ENCODE results near the gene ZNF74. TPM values are rescaled to one million over a fixed set of nuclear protein-coding genes. Genes with fewer than 3 reads are reported as not detected.

ZNF74 gene
- total RNA-seq, 1 experiment from 2014 or later: 34.3 TPM

- H3K27me3 ChIP-seq (ENCODE audit: insufficient read depth, low read length): no peaks in the 10 kb centered on the region
- no peak overlapping the region for H3K4ac ChIP-seq (ENCODE audit: low read depth, low read length)
- H2AK5ac ChIP-seq (ENCODE audit: insufficient read length, low read length): no peak overlapping the region
- no peak overlapping the region for H2BK20ac ChIP-seq (ENCODE audit: low read depth, low read length, poor library complexity, severe bottlenecking)
- no peaks in the 10 kb centered on the region for H3K79me2 ChIP-seq (ENCODE audit: insufficient read depth, low read length)
- H4K20me1 ChIP-seq (ENCODE audit: control insufficient read depth, insufficient read depth, insufficient read length): no peaks in the 10 kb centered on the region
- no peak overlapping the region for H2BK5ac ChIP-seq (ENCODE audit: insufficient read length, low read length)
- H3K23me2 ChIP-seq (ENCODE audit: insufficient read length, low read depth, low read length, poor library complexity, severe bottlenecking): no peaks in the 10 kb centered on the region
- no peak overlapping the region for H3K4me3 Mint-ChIP-seq
- H3K4me2 ChIP-seq (ENCODE audit: insufficient read depth, insufficient read length, low read length): no peak overlapping the region
- H3K79me1 ChIP-seq (ENCODE audit: insufficient read depth, low read depth, low read length, poor library complexity, severe bottlenecking): no peaks in the 10 kb centered on the region
- peaks cover 2% of the 10 kb centered on the region; the same call in 1 of the 2 replicates for H3K27me3 Mint-ChIP-seq (ENCODE audit: low read depth)
- no peak for TF ChIP-seq CTCF (conservative IDR thresholded peaks at IDR 0.05)
- no peak overlapping the region for H4K91ac ChIP-seq (ENCODE audit: insufficient read length, low read depth, low read length)
- no peaks in the 10 kb centered on the region; the same call in 1 of the 2 replicates for H3K4me1 ChIP-seq (ENCODE audit: insufficient read depth, low read length)
- no peaks in the 10 kb centered on the region for H3K36me3 Mint-ChIP-seq (ENCODE audit: insufficient read depth in 1 of 3, low read depth in 3 of 3)
- no CpG with 5 or more reads among the region's 9 CpGs for WGBS (ENCODE audit: extremely low coverage, insufficient read length, low lambda C conversion rate)
- no peak overlapping the region for H3K27ac Mint-ChIP-seq
- no peak overlapping the region for H2BK120ac ChIP-seq (ENCODE audit: low read depth, low read length, poor library complexity, severe bottlenecking)
- H3K27ac ChIP-seq (ENCODE audit: insufficient read length, low read depth, low read length): no peak overlapping the region
- no peak overlapping the region for H2AFZ ChIP-seq (ENCODE audit: low read length)
- no peak overlapping the region for H3T11ph ChIP-seq (ENCODE audit: low read length)
- H3K56ac ChIP-seq (ENCODE audit: insufficient read length, low read depth, low read length): no peak overlapping the region
- no peak overlapping the region for H3K14ac ChIP-seq (ENCODE audit: insufficient read depth, low read length)
- H3K9me3 ChIP-seq (ENCODE audit: control insufficient read depth, low read depth, low read length): no peaks in the 10 kb centered on the region
- no peak overlapping the region for H3K18ac ChIP-seq (ENCODE audit: insufficient read length, low read depth, low read length)
- H4K5ac ChIP-seq (ENCODE audit: insufficient read length, low read depth, low read length): no peak overlapping the region
- peak; percentile 4 for DNase-seq
- no peak overlapping the region for H3K9ac ChIP-seq (ENCODE audit: extremely low read depth, insufficient read length, low read length)
- no peak overlapping the region for H3K23ac ChIP-seq (ENCODE audit: insufficient read length, low read depth, low read length)
- no peak overlapping the region for H2BK12ac ChIP-seq (ENCODE audit: insufficient read length, low read depth, low read length)
- peaks cover 5 to 9% of the 10 kb centered on the region in 2 experiments for H3K4me1 Mint-ChIP-seq
- no peaks in the 10 kb centered on the region for H3K9me3 Mint-ChIP-seq
- H2BK15ac ChIP-seq (ENCODE audit: low read depth, low read length): no peak overlapping the region
- no peak overlapping the region for H4K8ac ChIP-seq (replicated peaks; ENCODE audit: insufficient read length, low read depth, low read length)
Measured at GRCh38 chr22:20383538-20383937, 10.4 kb upstream of the ZNF74 start.

All from H9 (cell line).